Stimulated activated CD8-positive, alpha-beta memory T cell treated with anti-CD3 and anti-CD28 coated beads, Interleukin-2, amount 100 ng/mL, for 48 hours (primary cell): ENCODE measurements around the gene KMT2C.

Experiments
- DNase-seq, 2 donors: peaks; one replicate each; pipeline ENCODE4 v3.0.0-alpha.2; 2020; ENCODE audit warnings: low read depth in 2 of 2

The KMT2C gene

DNA sequence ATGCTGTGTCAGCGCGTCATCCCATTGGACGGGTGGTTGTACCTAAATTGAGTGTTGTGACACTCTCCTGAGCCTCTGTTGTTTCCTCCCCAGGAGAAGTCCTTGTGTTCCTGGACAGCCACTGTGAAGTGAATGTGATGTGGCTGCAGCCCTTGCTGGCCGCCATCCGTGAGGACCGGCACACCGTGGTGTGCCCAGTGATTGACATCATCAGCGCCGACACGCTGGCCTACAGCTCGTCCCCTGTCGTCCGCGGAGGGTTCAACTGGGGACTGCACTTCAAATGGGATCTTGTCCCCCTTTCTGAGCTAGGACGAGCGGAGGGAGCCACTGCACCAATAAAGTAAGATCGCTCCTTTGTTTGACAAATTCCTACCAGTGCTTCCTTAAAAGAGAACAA, 327.9 kb downstream of the KMT2C start:
- DNase-seq, result no peak

GRCh38 chr7:152106990-152107389, 328.8 kb downstream of the KMT2C start:
- DNase-seq, result no peak

DNA sequence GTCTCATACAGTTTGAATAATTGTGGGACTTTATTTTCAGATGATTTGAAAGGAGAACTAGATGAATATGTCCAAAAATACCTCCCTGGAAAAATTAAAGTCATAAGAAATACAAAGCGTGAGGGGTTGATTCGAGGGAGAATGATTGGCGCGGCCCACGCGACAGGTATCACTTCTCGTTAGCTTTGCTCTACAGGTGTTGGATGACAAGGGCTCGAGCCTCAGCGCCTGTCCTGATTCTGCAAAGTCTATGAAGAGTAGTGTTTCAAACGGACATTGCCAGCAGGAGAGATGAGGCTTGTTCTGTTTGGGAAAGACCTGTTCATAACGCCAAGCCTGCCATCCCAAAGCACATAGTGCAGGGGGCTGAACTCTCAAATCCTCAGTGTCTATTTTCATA, 330.6 kb downstream of the KMT2C start:
- DNase-seq, result no peak

- no peak for DNase-seq
Observed at GRCh38 chr7:152103691-152104090, 332.1 kb downstream of the KMT2C start.

DNA sequence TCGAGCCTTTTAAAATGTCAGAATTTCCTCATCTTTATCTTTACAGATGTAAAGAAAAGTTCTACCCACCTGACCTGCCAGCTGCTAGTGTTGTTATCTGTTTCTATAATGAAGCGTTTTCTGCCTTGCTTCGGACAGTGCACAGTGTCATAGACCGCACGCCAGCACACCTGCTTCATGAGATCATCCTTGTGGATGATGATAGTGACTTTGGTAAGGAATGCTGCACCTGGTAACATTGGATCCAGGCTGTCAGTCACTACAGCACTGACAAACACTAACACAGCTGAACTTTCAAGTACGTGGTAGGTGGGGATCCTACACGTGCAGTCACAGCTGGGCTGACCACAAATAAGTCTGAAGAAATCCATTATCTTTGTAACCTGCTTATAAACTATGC, 332.7 kb downstream of the KMT2C start:
- no peak for DNase-seq

GRCh38 chr7:152097330-152097729, 338.5 kb downstream of the KMT2C start:
- DNase-seq, result no peak

- DNase-seq, result no peak
Observed at GRCh38 chr7:152095771-152096170, 340.0 kb downstream of the KMT2C start.

GRCh38 chr7:152093717-152094116, 342.1 kb downstream of the KMT2C start:
- DNase-seq, result no peak

GRCh38 chr7:152090747-152091146, 345.1 kb downstream of the KMT2C start:
- no peak for DNase-seq

GRCh38 chr7:152089183-152089582, 346.6 kb downstream of the KMT2C start:
- DNase-seq, result no peak

GRCh38 chr7:152086513-152086912, 349.3 kb downstream of the KMT2C start:
- DNase-seq, result no peak

- DNase-seq, result no peak
Observed at GRCh38 chr7:152085131-152085530, 350.7 kb downstream of the KMT2C start.
